Stimulated activated naive CD8-positive, alpha-beta T cell treated with anti-CD3 and anti-CD28 coated beads, Interleukin-15, Interleukin-2, amounts not matched to agents 100 U/mL and 50 U/mL, for 24 hours (primary cell): ENCODE measurements around the gene FRA10AC1.

Experiments
- ATAC-seq: fragments of 150-1000 bp; cut with Tn5 transposase; one replicate; pipeline ENCODE4 v1.10.0; 2021
- DNase-seq: peaks from one replicate; pipeline ENCODE4 v3.0.0; 2021

The FRA10AC1 gene, protein sequence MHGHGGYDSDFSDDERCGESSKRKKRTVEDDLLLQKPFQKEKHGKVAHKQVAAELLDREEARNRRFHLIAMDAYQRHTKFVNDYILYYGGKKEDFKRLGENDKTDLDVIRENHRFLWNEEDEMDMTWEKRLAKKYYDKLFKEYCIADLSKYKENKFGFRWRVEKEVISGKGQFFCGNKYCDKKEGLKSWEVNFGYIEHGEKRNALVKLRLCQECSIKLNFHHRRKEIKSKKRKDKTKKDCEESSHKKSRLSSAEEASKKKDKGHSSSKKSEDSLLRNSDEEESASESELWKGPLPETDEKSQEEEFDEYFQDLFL

GRCh38 chr10:93702210-93703001 is at the start of gene FRA10AC1:
TSS of gene FRA10AC1 (minus strand) at chr10:93702592. CDS start at chr10:93700106, 2,486 bp downstream.
- ATAC-seq (peak; percentile 92), DNase-seq (peak; percentile 94)

- no peak for DNase-seq
Measured at GRCh38 chr10:93751832-93752231, 49.4 kb upstream of the FRA10AC1 start.

GRCh38 chr10:93751124-93751523 is 48.7 kb upstream of the FRA10AC1 start:
- DNase-seq (no peak), ATAC-seq (no peak)

More at GRCh38 chr10:93751832-93752231, 49.4 kb upstream of the FRA10AC1 start:
- no peak for ATAC-seq

DNA sequence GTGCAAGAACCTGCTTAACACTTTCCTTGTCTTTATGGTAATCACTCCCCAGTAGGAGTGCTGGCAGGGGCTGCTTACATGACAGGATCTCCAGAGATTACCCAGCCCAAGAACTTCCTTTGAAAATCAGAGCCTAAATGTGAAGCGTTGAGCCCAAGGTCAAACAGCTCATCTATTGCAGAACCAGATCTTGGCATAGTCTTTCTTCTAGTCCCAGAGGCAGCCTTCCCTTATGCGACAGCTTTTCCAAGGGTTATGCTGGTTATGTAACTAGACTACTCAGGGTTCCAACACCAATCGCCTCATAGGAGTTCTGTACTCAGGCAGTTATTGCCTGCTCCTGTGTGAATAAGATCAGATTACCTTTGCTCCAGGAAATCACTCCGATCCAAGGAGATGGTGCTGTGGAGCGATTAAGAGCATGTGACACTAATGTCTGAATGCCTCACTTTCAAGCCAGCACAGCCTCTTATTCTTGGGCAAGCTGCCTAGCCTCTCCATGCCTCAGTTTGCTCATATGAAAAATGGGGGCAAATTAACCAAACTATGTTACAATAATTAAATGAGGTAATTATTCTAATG is 46.9 kb upstream of the FRA10AC1 start:
- no peak for ATAC-seq
- no peak for DNase-seq

GRCh38 chr10:93746844-93747284 is 44.5 kb upstream of the FRA10AC1 start:
- DNase-seq (no peak), ATAC-seq (no peak)

DNA sequence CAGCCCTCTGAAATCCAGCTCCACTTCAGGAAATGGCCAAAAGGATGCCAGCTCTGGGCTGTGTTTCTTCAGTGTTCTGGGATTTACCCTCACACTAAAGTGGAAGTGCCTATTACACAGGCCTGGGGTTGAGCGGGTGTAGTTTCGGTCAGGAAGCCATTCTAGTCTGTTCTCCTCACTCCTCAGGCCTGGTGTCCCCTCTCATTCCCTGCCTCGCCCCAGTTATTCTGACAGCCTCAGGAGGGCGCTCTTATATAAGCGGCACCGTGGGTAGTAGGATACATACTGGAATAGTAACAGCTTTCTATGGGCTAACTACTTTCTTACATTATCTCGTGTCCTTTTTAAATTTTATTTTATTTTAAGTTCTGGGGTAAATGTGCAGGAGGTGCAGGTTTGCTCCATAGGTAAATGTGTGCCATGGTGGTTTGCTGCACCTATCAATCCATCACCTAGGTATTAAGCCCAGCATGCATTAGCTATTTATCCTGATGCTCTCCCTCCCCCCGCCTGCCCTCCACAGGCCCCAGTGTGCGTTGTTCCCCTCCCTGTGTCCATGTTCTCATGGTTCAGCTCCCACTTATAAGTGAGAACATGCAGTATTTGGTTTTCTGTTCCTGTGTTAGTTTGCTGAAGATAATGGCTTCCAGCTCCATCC is 43.1 kb upstream of the FRA10AC1 start:
- DNase-seq, result no peak
- no peak for ATAC-seq

- no peak for ATAC-seq
- DNase-seq, result no peak
Measured at GRCh38 chr10:93742633-93743349, 40.4 kb upstream of the FRA10AC1 start.

- no peak for ATAC-seq
- DNase-seq, result no peak
Measured at GRCh38 chr10:93741367-93741766, 39.0 kb upstream of the FRA10AC1 start.

DNA sequence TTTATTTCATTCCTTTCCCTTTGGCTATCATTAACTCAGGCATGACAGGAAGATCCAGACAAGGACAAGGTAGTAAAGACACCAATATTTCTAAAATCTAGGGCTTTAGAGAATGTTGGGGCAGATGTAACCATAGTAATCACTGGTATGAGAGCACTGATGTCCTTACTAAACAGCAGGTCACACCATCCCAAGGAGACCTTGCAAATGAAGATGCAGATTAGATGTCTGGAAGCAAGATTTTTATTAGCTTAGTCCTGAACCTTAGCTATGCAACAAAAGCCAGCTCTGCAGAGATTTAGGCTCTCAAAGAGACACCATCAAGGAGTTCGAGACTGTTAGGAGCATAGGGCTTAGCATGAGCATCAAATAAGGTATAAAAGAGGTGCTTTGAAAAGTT is 23.6 kb upstream of the FRA10AC1 start:
- DNase-seq, result no peak
- ATAC-seq, result no peak

- ATAC-seq (no peak), DNase-seq (no peak)
Measured at GRCh38 chr10:93723153-93723552, 20.8 kb upstream of the FRA10AC1 start.

- no peak for DNase-seq
- ATAC-seq, result no peak
Measured at GRCh38 chr10:93722550-93722949, 20.2 kb upstream of the FRA10AC1 start.

GRCh38 chr10:93719901-93720300 is 17.5 kb upstream of the FRA10AC1 start:
- no peak for DNase-seq
- ATAC-seq, result no peak

GRCh38 chr10:93718937-93719725 is 16.7 kb upstream of the FRA10AC1 start:
- DNase-seq, result no peak

DNA sequence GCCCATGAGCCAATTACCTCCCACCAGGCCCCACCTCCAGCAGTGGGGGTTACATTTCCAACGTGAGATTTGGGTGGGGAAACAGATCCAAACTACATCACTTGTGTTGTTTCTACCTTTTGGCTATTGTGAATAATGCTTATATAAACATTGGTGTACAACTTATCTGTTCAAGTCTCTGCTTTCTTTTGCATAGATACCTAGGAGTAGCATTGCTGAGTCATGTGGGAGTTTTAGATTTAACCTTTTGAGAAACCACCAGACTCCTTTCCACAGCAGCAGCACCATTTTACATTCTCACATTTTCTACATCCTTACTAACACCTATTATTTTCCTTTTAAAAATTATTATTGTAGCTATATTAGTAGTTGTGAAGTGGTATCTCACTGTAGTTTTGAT is 14.4 kb upstream of the FRA10AC1 start:
- ATAC-seq (no peak), DNase-seq (no peak)

More at GRCh38 chr10:93718937-93719725, 16.7 kb upstream of the FRA10AC1 start:
- no peak for ATAC-seq

GRCh38 chr10:93715345-93715744 is 13.0 kb upstream of the FRA10AC1 start:
- no peak for ATAC-seq

GRCh38 chr10:93712593-93712992 is 10.2 kb upstream of the FRA10AC1 start:
- ATAC-seq (no peak), DNase-seq (no peak)

More at GRCh38 chr10:93715345-93715744, 13.0 kb upstream of the FRA10AC1 start:
- no peak for DNase-seq

DNA sequence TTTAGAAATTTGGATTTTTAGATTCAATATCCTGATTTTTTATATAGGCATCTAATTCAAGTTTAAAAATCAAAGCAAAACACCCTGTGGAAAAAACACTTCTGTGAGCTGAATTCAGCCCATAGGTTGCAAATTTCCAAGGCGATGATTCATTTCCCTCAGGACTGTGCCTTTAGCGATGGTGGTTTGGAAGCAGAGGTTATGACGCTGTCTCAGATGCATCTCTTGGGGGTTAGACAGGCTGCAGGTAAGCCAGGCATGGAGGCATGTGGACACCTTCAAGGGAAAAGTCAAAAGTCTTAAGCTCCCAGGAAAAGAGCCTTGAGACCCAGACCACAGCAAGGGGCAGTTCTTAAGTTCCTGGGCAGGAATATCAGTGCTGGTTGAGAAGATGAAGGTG is 9.5 kb upstream of the FRA10AC1 start:
- no peak for DNase-seq
- no peak for ATAC-seq

GRCh38 chr10:93710333-93710909 is 8.0 kb upstream of the FRA10AC1 start:
- ATAC-seq (no peak), DNase-seq (no peak)

DNA sequence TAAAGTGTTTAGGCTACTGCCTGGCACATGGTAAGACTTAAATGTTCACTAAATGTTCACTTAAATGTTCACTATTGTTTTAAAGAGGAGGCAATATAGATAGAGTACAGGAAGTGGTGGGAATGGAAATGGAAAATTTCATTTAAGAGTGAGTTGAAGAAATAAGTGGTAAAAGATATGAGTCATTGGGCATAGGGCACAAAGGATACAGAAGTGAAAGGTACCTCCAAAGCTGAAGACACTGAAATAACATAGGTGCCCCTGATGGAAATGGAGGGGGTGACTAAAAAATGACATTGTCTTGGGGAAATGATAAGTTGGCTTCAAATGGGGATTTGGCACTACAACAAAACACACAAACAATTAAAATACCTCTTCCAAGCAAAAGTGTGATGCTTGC is 5.2 kb upstream of the FRA10AC1 start:
- DNase-seq (no peak), ATAC-seq (peak; percentile 80)

- no peak for ATAC-seq
- DNase-seq, result no peak
Measured at GRCh38 chr10:93704451-93704850, 2.1 kb upstream of the FRA10AC1 start.

GRCh38 chr10:93703841-93704240 is 1.4 kb upstream of the FRA10AC1 start:
- no peak for ATAC-seq

More at GRCh38 chr10:93703841-93704240, 1.4 kb upstream of the FRA10AC1 start:
- no peak for DNase-seq
